Stomach (tissue), 9 donors: ENCODE data around the gene ACCS. TPM values are rescaled to one million over a fixed set of nuclear protein-coding genes. Genes with fewer than 3 reads are reported as not detected.

Experiments
- DNase-seq, 2 donors: peaks; one replicate each; pipeline versions ENCODE4 v3.0.0 to v3.0.0-alpha.2; 2013 to 2019
- H3K27ac ChIP-seq, 5 donors: fragments of 200-600 bp in 4 of 5; sonication (generic) in 4 of 5; one replicate each; pipeline ENCODE4 v1.5.1; 2013 to 2019; ENCODE audit warnings: mild to moderate bottlenecking in 1 of 5, moderate library complexity in 1 of 5
- H3K27me3 ChIP-seq, 3 donors: fragments of 200-600 bp; sonication (generic); one replicate each; pipeline ENCODE4 v1.5.1; 2017 to 2019; ENCODE audit warnings: mixed run types in 1 of 3
- H3K36me3 ChIP-seq, 4 donors: fragments of 200-600 bp; sonication (generic); 1 replicate in 3 of 4; 2 replicates in 1 of 4; pipeline ENCODE4 v1.5.1; 2016 to 2019
- H3K4me1 ChIP-seq, 4 donors: fragments of 200-600 bp; sonication (generic); one replicate each; pipeline ENCODE4 v1.5.1; 2016 to 2019
- H3K4me3 ChIP-seq, 4 donors: fragments of 200-600 bp; sonication (generic) in 3 of 4; one replicate each; pipeline ENCODE4 v1.5.1; 2016 to 2019; ENCODE audit warnings: mild to moderate bottlenecking in 1 of 4
- H3K9me3 ChIP-seq, 4 donors: fragments of 200-600 bp; sonication (generic); one replicate each; pipeline ENCODE4 v1.5.1; 2016 to 2019
- EP300 ChIP-seq: sonication (generic); formaldehyde crosslinking; IDR thresholded peaks from one replicate; pipeline ENCODE4 v1.6.1; 2017; ENCODE audit warnings: antibody characterized with exemption
- POLR2A ChIP-seq, 4 donors: fragments of 450-650 bp; IDR thresholded peaks; one replicate each; pipeline ENCODE4 v1.6.1; 2016; ENCODE audit warnings: antibody characterized with exemption in 4 of 4, control low read depth in 2 of 4, mild to moderate bottlenecking in 1 of 4, moderate library complexity in 1 of 4
- POLR2AphosphoS5 ChIP-seq, 3 donors: sonication (generic); formaldehyde crosslinking; IDR thresholded peaks; one replicate each; pipeline ENCODE4 v1.6.1; 2016; ENCODE audit warnings: antibody characterized with exemption in 3 of 3
- WGBS, 5 donors: extraction: QIAGEN DNeasy Blood & Tissue Kit in 3 of 5; methylation state at CpG; one replicate each; pipeline versions ENCODE4 v1.1.5 to v1.1.7; 2013 to 2018; 5-methylcytosine and 5-hydroxymethylcytosine counted together
- intact Hi-C: fragments of 100-400 bp; cut with DNase I; formaldehyde crosslinking; loops from one replicate; pipeline ENCODE4 v1.15.1; 2023; ENCODE audit warnings: low total_unique reads
- polyA plus RNA-seq, 3 donors: library from polyadenylated mRNA; stranded (reverse); fragments of 200-250 nt; gene quantifications; one replicate each; pipeline ENCODE4 v1.2.3, GENCODE V29; 2013
- total RNA-seq, 5 donors: library from RNA; depleted of rRNA; stranded (reverse); fragments of >200 nt; gene quantifications; one replicate each; pipeline versions ENCODE4 v1.1.0 to v1.2.3, GENCODE V29; 2014 to 2016
- TF ChIP-seq, protein P1 (sequence below), 7 experiments: fragments of 450-650 bp in 4 of 7; fragments of 200-600 bp in 3 of 7; sonication (generic) in 3 of 7; IDR thresholded peaks; one replicate each; pipeline ENCODE4 v1.5.1; 2016 to 2019; ENCODE audit warnings: antibody characterized with exemption in 7 of 7, control low read depth in 2 of 7, mild to moderate bottlenecking in 1 of 7
- donor health status: healthy with polysubstance abuse.
- donor health status: Bipolar disorder and iron deficiency.
- donor health status: healthy.

Gene ACCS
- total and polyA plus RNA-seq, 8 donors: 14.7 to 71.1 (median 28.0) TPM

DNA sequence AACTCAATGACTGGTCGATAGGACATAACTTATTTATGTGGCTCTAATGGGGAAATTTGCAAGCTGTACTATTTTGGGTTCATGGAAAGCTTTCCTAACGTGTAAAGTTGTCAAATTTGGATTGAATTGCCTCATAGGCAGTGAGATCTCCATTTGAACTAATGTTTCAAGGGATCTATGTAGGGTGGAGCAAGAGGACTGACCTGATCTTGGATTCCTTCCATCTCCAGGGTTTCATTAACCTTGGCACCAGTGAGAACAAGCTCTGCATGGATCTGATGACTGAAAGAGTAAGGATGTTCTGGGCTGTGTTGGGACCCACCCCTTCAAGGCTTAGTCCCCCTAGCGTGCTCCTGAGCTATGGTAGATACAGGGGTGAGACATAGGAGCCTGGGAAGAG, 16.2 kb upstream of the ACCS start:
- no peak for DNase-seq
- no peaks in the 10 kb centered on the region for H3K9me3 ChIP-seq
- H3K27me3 ChIP-seq: no peaks in the 10 kb centered on the region
- WGBS, 5 donors: 71 to 83% (median 79%) methylated on average over 3 of the region's 3 CpGs
- H3K27ac ChIP-seq: no peak overlapping the region
- intact Hi-C loops: loop anchor here (10.0 kb wide), 1 partner anchor 175 kb away; no protein-coding TSS in a partner anchor
- H3K4me1 ChIP-seq: no peaks in the 10 kb centered on the region
- no peak for TF ChIP-seq EP300
- TF ChIP-seq, protein P1, sequence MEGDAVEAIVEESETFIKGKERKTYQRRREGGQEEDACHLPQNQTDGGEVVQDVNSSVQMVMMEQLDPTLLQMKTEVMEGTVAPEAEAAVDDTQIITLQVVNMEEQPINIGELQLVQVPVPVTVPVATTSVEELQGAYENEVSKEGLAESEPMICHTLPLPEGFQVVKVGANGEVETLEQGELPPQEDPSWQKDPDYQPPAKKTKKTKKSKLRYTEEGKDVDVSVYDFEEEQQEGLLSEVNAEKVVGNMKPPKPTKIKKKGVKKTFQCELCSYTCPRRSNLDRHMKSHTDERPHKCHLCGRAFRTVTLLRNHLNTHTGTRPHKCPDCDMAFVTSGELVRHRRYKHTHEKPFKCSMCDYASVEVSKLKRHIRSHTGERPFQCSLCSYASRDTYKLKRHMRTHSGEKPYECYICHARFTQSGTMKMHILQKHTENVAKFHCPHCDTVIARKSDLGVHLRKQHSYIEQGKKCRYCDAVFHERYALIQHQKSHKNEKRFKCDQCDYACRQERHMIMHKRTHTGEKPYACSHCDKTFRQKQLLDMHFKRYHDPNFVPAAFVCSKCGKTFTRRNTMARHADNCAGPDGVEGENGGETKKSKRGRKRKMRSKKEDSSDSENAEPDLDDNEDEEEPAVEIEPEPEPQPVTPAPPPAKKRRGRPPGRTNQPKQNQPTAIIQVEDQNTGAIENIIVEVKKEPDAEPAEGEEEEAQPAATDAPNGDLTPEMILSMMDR (IDR thresholded peaks at IDR 0.05): no peak
- no peak for TF ChIP-seq POLR2AphosphoS5 (IDR thresholded peaks at IDR 0.05)
- no peak for TF ChIP-seq POLR2A (IDR thresholded peaks at IDR 0.05)
- H3K36me3 ChIP-seq: no peaks in the 10 kb centered on the region
- H3K4me3 ChIP-seq: no peak overlapping the region

DNA sequence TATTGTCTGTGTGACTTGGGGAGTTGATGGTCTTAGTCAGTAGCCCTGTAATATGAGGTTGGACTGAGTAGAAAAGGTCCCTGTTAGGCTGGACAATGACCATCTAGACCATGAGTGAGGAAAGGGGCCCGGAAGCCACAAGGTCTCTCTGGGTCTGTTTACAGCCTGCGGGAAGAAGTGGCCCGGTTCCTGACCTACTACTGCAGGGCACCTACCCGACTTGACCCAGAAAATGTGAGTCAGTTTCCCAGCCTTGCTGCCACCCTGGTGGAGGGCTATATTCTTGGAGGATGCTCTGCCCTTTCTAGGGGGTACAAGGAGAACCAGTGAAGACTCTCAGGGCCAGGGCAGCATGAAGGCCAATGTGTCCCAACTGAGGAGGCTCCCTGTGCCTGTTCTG, 14.9 kb upstream of the ACCS start:
- TF ChIP-seq EP300: no peak
- no peak for TF ChIP-seq POLR2A (IDR thresholded peaks at IDR 0.05)
- TF ChIP-seq, protein P1 (IDR thresholded peaks at IDR 0.05): no peak
- no peak for TF ChIP-seq POLR2AphosphoS5 (IDR thresholded peaks at IDR 0.05)
- WGBS, 5 donors: 89 to 96% (median 92%) methylated on average over 2 to 4 of the region's 4 CpGs
- no peak overlapping the region for H3K4me3 ChIP-seq
- H3K36me3 ChIP-seq: no peaks in the 10 kb centered on the region
- no peak overlapping the region for H3K27ac ChIP-seq
- no peaks in the 10 kb centered on the region for H3K9me3 ChIP-seq
- H3K27me3 ChIP-seq: no peaks in the 10 kb centered on the region
- intact Hi-C loops: no loop called here
- no peaks in the 10 kb centered on the region for H3K4me1 ChIP-seq
- DNase-seq: no peak

DNA sequence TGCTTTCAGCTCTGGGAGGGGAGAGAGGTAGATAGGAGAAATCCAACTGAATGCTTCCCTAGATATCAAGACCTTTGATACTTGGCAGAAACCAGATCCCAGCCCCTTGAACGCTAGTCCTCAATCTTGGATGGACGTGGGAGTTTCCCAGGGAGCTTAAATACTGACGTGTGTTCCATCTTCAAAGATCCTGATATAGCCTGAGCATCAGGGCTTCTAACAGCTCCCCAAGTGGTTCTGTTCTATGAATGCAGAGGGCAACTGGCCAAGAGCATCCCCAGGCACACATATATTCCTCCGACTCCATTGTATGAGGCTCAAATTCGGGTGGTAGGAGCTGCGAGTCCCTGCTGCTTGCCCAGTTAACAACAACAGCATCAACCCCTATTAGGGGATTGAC, 8.7 kb upstream of the ACCS start:
- Histone ChIP-seq H3K36me3 (no peaks in the 10 kb centered on the region), H3K4me3 (no peak overlapping the region), H3K4me1 (no peaks in the 10 kb centered on the region), H3K9me3 (no peaks in the 10 kb centered on the region), H3K27ac (no peak overlapping the region), H3K27me3 (no peaks in the 10 kb centered on the region)
- WGBS, 5 donors: 72 to 84% (median 80%) methylated on average over 4 to 6 of the region's 6 CpGs
- DNase-seq: peak in 1 of 2 donors; percentile 18
- TF ChIP-seq EP300 (no peak), POLR2AphosphoS5 (IDR thresholded peaks at IDR 0.05) (no peak), POLR2A (IDR thresholded peaks at IDR 0.05) (no peak)
- TF ChIP-seq, protein P1 (IDR thresholded peaks at IDR 0.05): no peak
- intact Hi-C loops: no loop called here

DNA sequence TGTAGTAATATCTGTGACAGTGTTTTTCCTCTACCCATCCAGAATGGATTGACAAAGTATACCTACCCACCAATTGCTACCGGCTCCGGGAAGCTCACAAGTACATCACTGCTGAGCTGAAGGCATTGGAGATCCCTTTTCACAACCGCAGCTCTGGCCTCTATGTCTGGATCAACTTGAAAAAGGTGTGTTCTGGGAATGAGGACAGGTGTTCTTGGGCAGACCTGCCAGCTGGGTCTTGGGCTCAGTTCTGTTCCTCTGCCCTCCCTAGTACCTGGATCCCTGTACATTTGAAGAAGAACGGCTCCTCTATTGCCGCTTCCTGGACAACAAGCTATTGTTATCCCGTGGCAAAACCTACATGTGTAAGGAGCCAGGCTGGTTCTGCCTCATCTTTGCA, 7.8 kb upstream of the ACCS start:
- H3K4me1 ChIP-seq: no peaks in the 10 kb centered on the region
- 87 to 94% (median 88%) methylated on average over 6 of the region's 6 CpGs for WGBS, 5 donors
- DNase-seq: no peak
- no peak overlapping the region for H3K4me3 ChIP-seq
- TF ChIP-seq POLR2A (IDR thresholded peaks at IDR 0.05): no peak
- TF ChIP-seq, protein P1 (IDR thresholded peaks at IDR 0.05): no peak
- no peaks in the 10 kb centered on the region for H3K36me3 ChIP-seq
- no peaks in the 10 kb centered on the region for H3K9me3 ChIP-seq
- no peak overlapping the region for H3K27ac ChIP-seq
- intact Hi-C loops: no loop called here
- H3K27me3 ChIP-seq: no peaks in the 10 kb centered on the region
